D341Med (cell line): Measurements from ENCODE around the gene WDR18.

Source experiments
- DNase-seq: peaks from one replicate; pipeline ENCODE4 v3.0.0; 2012; ENCODE audit warnings: low spot score

Gene WDR18

DNA sequence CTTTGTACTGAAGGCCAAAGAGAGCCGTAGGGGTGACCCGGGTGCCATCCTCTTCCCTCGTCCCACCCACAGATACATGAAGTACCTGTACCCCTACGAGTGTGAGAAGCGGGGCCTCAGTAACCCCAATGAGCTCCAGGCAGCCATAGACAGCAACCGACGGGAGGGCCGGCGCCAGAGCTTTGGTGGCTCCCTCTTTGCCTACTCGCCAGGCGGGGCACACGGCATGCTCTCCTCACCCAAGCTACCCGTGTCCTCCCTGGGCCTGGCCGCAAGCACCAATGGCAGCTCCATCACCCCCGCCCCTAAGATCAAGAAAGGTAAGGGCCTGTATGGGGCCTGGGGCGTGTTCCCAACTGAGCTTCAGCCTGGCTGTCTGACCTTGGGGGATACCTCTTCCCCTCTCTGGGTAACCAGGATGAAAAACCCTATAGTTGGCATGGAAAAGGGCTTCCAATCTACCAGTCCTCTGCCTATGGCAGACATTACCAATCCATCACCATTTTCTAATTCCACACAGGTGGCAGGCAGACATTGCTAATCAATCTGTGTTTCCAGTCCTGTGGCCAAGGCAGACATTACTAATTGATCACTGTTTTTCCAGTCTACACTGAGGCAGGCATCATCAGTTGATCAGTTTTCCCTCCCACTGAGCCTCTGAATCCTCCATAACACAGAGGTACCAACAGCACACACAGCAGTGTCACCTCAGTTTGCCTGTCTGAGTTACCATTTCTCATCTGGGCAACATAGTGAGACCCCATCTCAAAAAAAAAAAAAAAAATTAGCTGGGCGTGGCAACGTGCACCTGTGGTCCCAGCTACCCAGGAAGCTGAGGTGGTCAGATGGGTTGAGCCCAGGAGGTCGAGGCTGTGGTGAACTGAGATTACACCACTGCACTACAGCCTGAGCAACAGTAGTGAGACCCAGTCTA is 19.1 kb upstream of the WDR18 start:
- DNase-seq: no peak

- no peak for DNase-seq
These were observed 17.6 kb upstream of the WDR18 start for GRCh38 chr19:966485-967088.

- DNase-seq: no peak
These were observed 13.4 kb upstream of the WDR18 start for GRCh38 chr19:970695-971094.

DNA sequence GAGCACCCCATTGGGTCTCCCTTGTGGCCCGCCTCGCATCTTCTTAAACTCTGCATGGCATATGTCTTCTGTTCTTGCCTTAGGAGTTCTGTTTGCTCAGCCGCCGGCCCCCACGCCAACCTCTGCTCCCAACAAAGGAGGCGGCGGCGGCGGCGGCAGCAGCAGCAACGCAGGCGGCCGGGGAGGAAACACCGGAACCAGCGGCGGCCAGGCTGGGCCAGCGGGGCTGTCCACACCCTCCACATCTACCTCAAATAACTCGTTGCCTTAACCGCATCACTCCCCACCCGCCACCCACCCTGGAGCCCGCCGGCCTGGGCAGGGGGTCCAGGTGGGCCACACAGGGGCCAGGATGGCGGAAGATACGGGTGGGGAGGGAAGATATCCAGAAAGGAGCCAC is 12.3 kb upstream of the WDR18 start:
- no peak for DNase-seq

DNA sequence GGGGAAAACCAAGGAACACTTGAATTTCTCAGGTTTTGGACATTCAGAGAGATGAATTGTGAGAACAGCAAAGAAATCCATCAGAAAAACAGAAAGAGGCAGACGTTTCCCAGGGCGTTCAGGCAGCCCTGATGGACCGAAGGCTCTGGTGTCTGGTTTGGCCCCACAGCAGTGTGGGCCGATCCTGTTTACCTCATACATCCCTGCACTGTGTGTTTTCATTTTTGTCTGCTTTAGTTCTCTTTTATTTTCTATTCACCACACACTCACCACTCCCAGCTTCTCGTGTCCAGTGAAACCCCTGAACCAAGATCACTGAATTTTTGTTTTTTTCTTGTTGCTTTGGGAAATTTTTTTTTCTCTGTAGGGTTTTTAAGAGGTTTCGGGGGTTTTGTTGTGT is 11.9 kb upstream of the WDR18 start:
- DNase-seq: no peak

- no peak for DNase-seq
These were observed 10.2 kb upstream of the WDR18 start for GRCh38 chr19:973726-974563.

DNA sequence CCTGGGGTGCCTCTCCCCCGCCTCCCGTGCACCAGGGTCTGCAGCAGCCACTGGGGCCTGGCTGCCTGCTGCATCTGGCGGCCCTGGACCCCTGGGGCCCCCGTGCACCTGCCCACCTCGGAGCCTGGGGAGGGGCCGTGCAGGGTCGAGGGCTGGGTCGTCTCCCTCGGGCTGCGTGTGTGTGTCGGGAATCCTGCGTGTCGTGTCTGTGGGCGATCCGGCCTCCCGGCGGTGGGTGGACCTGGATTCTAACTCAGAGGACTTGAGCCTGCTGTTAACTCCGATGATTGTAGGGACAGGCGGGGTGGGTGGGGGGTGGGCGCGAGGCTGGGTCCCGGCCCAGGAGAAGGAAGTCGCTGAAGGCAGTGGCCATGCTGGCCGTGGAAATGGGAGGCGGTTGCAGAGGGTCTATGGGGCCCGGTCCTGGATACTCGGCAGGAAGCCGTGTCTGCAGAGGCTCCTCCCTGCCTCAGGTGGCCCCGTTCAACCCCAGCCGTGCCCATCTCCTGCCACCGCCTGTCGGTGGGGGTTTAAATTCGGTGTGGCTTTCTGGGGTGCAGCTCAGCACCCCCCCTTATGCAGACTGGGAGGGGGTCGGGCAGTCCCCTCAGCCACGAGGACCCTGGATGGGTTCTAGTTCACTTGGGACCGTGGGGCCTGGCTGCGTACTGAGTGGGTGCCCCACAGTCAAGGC is 9.4 kb upstream of the WDR18 start:
- no peak for DNase-seq

- peak; percentile 83 for DNase-seq
These were observed 7.7 kb upstream of the WDR18 start for GRCh38 chr19:976476-976875.

DNA sequence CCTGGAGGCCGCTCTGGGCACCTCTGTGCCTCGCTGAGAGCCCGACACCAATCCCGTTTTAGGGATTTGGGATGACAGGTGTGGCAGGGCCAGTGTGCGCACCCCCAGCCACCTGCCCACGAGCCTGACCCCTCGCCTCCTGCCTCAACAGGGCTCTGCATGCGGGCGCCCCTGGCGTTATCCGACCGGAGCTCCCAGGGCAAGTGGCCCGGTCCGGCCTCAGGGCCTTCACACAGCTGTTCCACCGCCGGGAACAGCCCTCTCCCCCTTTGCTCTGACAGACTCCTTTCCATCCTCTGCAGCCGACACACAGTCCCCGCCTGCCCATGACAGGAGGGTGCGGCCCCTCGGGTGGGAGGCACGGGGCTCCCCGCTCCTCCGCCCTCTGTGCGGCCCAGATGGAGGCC is 7.1 kb upstream of the WDR18 start:
- no peak for DNase-seq

DNA sequence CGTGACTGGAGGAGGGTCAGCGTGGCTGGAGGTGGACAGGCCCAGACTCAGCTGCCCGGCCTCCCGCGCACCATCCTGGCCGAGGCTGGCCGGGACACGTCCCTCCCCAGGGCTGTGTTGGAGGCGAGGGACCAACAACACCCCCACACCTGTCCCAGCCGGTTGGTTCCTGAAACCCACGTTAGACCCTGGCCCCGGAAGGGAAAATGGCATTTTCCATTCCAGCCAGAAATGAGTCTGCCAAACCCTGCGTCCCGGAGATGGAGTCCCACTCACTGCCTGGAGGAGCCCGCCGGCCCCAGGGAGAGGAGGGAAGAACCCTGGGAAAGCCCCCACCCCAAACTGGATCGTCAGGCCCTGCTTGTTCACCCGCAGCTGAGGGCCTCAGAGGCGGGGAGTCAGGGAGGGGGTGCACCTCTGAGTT is 4.8 kb upstream of the WDR18 start:
- no peak for DNase-seq

- no peak for DNase-seq
These were observed 3.8 kb upstream of the WDR18 start for GRCh38 chr19:980133-980998.

DNA sequence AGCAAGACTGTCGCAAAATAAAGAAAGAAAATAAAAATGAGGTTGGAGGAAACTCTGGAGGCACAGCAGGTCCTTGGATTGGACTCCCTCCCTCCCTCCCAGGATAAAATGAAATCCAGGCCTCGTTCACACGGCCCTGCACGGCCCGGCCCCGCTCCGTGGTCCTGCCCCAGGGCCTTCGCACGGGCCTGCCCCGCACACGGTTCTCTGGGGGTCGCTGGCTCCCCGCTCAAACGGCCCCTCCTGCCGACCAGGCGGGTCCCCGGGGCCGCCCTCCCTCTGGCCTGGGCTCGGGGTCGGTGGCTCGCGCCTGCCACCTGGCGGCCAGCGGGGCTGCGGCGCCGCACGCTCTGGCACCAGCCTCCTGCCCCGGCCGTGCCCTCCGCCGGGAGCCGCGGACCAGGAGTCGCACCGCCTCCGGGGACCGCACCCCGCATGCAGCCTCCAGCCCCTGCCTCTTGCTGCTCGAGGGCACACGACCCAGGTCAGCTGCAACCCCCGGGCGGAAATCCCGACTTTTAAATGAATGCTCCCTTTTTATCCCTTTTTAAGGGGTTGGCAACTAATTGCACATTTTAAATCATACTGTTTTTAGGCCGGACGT is 1.5 kb upstream of the WDR18 start:
- DNase-seq: peak; percentile 96

- DNase-seq: no peak
These were observed 1.9 kb downstream of the WDR18 start for GRCh38 chr19:986083-986482.

DNA sequence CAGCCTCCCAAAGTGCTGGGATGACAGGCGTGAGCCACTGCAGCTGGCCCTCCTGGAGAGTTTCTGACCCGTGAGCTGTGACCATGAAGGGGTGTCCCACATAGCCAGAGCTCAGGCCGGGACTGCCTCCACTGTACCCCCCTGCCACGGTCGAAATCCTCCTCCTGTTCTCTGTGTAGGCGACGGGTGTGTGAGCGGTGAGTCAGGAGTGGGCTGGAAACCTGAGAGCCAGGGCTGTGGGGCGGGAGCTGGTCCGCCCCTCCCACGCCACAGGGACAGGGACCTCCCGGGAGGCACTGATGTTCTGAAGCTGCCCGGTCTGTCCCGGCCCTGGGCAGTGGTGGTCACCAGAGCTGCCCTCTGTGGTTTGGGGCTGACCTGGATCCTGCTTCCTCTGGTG is 3.9 kb downstream of the WDR18 start:
- no peak for DNase-seq

DNA sequence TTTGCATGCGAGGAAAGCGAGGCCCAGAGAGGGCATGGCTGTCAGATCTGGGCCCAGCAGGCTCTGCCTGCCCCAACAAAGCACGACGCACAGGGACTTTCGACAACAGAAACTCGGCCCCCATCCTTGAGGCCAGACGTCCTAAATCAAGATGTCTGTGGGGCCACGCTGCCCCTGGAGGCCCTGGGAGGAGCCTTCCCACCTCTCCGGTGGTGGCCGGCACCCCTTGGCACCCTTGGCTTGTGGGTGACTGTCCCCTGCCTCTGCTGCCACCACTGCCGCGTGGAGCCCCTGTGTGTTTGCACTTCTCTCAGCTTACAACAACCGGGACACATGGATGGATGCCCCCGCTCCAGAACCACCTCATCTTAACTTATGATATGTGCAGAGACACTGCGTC is 4.4 kb downstream of the WDR18 start:
- no peak for DNase-seq

GRCh38 chr19:989381-990081 is 5.4 kb downstream of the WDR18 start:
- DNase-seq: no peak

GRCh38 chr19:990119-990571 is 6.0 kb downstream of the WDR18 start:
- no peak for DNase-seq

DNA sequence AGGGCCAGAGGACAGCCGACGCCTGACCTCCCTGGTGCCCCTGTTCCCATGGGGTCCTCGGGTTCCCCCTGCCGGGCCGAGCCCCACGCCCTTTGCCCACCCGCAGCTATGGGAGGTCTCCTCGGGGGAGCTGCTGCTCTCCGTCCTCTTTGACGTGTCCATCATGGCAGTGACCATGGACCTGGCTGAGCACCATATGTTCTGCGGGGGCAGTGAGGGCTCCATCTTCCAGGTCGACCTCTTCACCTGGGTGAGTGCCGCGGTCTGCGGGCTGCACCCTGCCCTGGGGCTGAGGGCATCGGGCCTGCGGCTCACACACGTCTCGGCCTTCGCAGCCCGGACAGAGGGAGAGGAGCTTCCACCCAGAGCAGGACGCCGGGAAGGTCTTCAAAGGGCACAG is 6.6 kb downstream of the WDR18 start:
- DNase-seq: no peak

GRCh38 chr19:991174-991931 is 7.2 kb downstream of the WDR18 start:
- peak; percentile 76 for DNase-seq
